ENCODE results near the gene PRRC2C.

DNA sequence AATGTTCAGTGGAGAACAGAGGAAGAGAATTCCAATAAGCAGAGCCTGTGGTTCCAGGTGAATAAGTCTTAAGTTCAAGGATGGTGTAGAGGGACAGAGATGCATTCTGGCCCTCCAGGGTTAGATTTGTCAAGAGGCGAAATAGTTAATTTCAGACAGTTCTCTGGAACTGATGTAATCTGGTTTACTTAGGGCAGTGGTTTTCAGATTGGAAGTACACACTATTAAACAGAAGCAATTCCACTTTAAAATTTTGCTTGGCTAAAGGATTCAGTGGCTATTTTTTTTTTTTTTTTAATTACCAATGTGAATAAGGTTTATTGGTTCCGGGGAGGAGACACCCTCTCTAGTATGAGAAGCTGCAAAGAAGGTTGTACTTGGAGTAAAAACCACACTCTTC is 111.4 kb downstream of the PRRC2C start:
- TF ChIP-seq, protein P1, sequence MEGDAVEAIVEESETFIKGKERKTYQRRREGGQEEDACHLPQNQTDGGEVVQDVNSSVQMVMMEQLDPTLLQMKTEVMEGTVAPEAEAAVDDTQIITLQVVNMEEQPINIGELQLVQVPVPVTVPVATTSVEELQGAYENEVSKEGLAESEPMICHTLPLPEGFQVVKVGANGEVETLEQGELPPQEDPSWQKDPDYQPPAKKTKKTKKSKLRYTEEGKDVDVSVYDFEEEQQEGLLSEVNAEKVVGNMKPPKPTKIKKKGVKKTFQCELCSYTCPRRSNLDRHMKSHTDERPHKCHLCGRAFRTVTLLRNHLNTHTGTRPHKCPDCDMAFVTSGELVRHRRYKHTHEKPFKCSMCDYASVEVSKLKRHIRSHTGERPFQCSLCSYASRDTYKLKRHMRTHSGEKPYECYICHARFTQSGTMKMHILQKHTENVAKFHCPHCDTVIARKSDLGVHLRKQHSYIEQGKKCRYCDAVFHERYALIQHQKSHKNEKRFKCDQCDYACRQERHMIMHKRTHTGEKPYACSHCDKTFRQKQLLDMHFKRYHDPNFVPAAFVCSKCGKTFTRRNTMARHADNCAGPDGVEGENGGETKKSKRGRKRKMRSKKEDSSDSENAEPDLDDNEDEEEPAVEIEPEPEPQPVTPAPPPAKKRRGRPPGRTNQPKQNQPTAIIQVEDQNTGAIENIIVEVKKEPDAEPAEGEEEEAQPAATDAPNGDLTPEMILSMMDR (IDR thresholded peaks at IDR 0.05 in 8 of 11, conservative IDR thresholded peaks at IDR 0.05 in 3 of 11): no peak
- no peak for TF ChIP-seq POLR2A (IDR thresholded peaks at IDR 0.05)
- TF ChIP-seq POLR2AphosphoS5 (IDR thresholded peaks at IDR 0.05): no peak
